ENCODE data around the gene CCDC78.

DNA sequence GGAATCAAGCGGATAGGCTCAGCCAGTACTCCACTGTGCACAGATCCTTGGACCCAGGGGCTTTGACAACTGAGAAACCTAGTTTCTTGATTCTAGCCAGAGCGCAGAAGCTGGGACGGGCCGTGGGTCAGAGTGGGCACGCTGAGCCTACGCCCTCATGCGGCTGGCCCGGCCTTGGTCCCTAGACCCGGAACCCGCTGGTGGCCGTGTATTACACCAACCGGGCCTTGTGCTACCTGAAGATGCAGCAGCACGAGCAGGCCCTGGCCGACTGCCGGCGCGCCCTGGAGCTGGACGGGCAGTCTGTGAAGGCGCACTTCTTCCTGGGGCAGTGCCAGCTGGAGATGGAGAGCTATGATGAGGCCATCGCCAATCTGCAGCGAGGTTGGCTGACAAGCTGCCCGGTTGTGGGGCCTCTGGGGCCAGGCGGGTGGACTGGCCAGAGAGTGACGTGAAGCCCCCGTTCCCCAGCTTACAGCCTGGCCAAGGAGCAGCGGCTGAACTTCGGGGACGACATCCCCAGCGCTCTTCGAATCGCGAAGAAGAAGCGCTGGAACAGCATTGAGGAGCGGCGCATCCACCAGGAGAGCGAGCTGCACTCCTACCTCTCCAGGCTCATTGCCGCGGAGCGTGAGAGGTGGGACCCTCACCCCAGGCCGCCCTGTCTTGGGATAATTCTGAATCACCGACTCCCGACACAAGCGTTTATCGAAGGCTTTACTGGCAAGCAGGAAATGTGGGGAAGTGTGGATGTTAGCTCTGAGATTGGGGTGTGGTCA lies 45.1 kb downstream of the CCDC78 start:
- TF ChIP-seq, protein P1, sequence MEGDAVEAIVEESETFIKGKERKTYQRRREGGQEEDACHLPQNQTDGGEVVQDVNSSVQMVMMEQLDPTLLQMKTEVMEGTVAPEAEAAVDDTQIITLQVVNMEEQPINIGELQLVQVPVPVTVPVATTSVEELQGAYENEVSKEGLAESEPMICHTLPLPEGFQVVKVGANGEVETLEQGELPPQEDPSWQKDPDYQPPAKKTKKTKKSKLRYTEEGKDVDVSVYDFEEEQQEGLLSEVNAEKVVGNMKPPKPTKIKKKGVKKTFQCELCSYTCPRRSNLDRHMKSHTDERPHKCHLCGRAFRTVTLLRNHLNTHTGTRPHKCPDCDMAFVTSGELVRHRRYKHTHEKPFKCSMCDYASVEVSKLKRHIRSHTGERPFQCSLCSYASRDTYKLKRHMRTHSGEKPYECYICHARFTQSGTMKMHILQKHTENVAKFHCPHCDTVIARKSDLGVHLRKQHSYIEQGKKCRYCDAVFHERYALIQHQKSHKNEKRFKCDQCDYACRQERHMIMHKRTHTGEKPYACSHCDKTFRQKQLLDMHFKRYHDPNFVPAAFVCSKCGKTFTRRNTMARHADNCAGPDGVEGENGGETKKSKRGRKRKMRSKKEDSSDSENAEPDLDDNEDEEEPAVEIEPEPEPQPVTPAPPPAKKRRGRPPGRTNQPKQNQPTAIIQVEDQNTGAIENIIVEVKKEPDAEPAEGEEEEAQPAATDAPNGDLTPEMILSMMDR (IDR thresholded peaks at IDR 0.05), result peak in 1 of 4 donors; percentile 19
- TF ChIP-seq POLR2A (IDR thresholded peaks at IDR 0.05), result no peak
